HG03097 (cell line): Measurements from ENCODE around the gene PRR7.

ENCODE experiments used
- ATAC-seq: cut with Tn5 transposase; IDR thresholded peaks from one replicate; pipeline ENCODE4 v1.9.1; 2021; ENCODE audit not compliant: unreplicated experiment, low FRiP score

The PRR7 gene

DNA sequence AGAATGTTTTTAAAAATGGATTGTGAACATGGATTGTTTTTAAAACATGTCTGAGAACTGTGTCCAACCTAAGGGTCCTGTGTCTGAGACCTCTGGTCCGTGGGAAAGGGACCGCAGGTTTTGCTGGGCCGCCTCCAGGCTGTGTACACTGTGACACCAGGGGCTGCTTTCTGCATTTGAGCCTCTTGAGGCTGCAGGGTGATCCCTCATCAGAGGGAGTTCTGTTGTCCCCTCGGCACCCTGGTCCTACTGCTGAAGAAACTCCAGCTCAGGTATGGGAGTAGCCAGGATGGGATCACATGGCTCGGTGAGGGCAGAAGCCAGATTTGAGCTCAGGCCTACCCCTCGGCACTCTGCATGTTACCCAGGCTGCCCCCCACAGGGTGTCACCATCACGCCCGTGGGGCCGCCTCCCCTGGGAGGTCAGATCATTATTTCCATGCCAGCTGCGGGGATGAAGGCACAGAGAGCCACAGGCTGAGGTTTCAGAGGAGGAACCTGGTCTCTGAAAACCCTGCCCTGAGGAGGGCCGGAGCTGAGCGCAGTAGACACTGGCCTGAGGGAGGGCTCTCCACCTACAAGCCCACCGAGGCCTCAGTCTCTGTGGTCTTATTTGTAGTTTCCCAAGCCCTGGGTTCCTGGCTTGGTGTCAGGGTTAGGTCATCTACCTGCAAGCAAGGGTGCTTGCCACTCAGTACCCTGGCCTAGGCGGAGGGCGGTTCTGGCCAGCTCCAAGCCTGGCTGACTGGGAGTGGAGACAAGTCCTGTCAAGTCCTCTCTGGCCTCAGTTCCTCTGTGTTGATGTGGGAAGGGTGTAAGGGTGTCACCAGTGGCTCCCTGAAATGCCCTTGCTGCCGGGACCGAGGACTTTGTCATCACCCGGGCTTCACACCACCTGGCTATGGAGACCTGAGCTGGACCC lies 2.8 kb downstream of the PRR7 start:
- no peak for ATAC-seq

DNA sequence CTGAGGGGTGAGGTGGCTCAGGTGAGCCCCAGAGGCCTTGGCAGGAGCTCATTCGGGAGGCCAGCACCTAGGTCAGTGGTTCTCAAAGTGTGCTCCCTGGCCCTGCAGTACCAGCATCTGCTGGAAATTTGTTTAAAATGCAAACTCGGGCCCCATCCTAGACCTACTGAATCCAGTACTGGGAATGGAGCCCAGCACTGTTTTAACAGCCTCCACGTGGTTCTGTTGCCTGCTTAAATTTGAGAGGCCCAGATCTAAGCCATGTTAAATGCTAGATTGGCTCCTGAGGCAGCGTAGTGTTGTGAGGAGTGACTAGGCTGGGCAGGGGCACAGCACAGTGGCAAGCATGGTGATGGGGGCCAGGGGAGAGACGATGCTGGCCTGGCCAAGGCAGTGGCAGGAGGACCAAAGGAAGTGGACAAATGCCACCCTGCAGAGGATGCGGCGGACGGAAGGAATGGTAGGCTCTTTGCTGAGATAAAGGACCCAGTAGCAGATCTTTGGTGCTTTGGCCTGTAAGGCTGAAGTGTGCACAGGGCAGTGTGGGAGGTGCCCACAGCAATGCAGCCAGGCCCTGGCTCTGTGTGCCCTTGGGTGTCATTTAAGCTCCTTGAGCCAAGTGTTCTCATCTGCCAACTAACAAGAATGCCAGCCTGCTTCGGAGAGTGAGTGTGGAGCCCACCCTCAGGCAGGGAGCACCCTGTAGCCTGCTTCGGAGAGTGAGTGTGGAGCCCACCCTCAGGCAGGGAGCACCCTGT lies 4.2 kb downstream of the PRR7 start:
- ATAC-seq: no peak

DNA sequence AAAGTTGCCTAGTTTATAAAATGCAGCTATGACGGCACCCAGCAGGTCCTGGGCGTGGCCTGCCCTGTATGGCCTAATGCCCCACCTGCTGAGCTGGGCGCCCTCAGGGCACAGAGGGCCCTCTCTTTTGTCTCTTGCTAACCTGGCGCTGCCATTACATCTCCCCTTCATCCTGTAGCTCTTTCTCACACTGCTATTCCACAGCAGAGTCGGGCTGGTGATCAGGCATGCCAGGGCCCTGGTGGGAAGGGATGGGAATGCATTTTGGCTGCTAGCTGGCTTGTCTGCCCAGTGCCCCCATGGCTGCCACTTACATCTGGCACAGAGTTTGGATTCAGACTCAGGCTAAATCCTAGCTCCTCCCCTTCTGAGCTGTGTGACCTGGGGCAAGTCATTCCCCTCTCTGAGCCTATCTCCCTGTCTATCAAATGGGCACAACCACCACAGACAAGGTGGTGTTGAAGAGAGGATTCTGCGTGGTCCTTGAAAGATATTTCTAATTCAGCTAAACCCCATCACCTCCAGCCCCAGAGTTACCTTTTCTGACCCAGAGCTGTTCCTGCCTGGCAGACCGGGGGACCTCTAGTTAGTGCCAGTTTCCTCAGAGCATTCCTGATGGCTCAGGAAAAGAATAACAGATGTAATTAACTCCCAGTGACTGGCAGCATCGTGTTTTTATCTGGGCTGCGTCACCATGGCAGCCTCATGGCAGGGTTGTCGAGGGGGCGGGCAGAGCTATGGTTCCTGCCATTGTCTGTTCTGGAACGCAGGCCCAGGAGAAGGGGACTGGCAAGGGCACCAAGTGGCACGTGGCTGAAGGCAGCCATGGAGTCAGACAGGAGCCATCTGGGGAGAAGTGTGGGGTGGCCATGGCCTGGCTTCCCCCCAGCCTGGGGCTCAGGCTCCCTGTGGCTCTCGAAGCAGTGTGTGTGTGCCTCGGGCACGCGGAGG lies 6.3 kb downstream of the PRR7 start:
- ATAC-seq: no peak

DNA sequence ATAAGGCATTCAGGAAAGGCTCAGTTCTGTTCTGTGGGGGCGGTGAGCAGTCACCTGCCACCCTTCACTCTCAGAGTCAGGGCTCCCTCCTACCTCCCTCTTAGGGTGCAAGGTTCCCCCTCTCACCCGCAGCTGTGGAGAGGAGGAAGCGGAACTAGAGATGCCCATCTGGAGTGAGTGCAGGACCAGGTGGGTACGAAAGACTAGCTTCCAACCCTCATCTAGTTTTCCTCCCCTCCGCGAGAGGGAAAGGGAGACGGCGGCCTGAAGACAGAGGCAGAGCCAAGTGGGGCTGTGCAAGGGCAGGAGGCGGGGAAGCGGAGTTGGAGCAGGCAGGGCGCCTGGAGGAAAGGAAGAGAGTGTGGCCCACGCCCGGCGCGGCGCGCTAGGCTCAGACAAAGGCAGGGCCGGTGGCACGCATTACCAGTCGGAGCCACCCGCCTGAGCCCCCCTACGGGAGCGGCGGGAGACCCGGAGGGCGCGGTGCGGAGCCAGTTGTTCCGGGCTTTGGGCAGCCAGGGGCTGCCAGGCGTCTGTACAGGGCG lies 7.3 kb downstream of the PRR7 start:
- ATAC-seq: peak; percentile 1

DNA sequence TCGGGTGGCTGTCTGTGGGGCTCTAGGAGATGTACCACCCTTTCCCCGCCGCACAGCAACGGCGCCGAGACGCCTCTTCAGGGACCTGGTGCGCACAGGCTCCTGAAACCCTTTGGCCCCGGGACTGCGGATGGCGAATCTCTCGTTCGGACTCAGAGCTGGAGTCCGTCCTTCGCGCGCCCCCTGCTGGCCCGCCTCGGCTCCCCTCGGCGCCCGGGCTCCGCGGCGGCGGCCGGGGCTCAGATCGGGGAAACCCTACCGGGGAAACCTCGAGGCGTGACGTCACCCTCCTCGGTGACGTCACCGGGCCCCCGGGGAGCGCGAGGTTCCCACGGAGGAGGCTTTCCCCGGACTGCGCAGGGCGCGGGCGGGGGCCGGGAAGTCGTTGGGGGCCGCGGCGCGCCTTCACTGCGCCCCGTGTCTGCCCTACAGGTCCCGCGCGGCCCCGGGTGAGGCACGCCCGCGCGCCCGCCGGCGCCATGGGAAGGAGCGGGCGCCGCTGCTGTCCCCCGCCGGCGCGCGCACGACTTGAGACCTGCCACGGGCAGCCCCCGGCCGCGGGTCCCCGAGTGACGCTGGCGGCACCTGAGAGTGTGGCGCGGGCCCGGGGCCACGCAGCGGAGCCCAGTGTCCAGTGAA lies 7.9 kb downstream of the PRR7 start:
- peak; percentile 43 for ATAC-seq

DNA sequence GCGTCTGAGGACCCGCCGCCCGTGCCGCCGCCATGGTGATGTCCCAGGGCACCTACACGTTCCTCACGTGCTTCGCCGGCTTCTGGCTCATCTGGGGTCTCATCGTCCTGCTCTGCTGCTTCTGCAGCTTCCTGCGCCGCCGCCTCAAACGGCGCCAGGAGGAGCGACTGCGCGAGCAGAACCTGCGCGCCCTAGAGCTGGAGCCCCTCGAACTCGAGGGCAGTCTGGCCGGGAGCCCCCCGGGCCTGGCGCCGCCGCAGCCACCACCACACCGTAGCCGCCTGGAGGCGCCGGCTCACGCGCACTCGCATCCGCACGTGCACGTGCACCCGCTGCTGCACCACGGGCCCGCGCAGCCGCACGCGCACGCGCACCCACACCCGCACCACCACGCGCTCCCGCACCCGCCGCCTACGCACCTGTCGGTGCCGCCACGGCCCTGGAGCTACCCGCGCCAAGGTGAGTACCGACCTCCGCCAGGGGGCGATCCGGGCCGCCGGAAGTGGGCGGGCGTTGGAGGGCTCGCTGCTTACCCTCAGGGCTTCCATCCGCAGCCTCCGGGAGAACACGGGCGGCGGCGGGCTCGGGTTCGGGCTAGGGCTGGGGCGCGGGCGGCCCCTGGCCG lies 8.5 kb downstream of the PRR7 start:
- peak; percentile 52 for ATAC-seq

DNA sequence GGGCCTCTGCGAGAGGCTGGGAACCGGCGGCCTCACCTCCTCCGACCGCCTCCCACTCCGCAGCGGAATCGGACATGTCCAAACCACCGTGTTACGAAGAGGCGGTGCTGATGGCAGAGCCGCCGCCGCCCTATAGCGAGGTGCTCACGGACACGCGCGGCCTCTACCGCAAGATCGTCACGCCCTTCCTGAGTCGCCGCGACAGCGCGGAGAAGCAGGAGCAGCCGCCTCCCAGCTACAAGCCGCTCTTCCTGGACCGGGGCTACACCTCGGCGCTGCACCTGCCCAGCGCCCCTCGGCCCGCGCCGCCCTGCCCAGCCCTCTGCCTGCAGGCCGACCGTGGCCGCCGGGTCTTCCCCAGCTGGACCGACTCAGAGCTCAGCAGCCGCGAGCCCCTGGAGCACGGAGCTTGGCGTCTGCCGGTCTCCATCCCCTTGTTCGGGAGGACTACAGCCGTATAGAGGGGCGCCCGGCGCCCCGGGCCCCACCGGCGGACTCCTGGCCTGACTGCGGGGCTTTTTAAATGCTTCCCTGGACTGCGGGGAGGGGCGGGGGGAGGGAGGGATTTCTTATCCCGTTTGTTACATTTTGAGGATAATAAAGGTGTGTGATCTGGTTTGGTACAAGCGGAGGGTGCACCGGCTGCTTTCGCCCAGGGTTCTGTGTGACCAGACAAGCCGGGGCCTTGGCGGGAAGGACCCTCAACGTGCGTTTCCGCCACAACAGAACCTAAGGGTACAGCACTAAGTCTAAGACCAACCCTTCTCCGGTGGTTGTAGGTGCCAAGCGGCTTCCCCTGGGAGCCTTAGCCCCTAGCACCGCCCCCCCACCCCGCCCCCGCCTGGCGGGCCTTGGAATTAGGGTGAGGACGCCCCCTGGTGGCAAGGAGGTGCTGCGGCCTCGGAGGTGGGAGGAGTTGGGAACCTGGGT lies 9.3 kb downstream of the PRR7 start:
- no peak for ATAC-seq

DNA sequence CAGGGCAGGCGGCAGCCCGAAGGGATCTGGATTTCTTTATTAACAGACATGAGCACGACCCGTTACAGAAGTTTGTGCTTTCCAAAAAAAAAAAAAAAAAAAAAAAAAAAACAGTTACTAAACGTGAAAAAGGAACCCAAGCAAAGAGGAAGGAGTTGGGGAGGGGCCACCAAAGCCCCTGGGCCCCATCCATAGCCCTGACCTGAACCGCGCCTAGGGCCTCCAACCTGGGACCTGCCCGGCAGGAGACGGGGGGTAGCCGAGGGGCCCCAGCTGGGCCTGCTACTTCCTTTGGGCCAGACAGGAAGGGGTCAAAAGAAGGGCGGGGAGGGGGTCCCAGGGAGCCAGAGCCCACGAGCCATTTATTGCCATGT lies 10.0 kb downstream of the PRR7 start:
- no peak for ATAC-seq

DNA sequence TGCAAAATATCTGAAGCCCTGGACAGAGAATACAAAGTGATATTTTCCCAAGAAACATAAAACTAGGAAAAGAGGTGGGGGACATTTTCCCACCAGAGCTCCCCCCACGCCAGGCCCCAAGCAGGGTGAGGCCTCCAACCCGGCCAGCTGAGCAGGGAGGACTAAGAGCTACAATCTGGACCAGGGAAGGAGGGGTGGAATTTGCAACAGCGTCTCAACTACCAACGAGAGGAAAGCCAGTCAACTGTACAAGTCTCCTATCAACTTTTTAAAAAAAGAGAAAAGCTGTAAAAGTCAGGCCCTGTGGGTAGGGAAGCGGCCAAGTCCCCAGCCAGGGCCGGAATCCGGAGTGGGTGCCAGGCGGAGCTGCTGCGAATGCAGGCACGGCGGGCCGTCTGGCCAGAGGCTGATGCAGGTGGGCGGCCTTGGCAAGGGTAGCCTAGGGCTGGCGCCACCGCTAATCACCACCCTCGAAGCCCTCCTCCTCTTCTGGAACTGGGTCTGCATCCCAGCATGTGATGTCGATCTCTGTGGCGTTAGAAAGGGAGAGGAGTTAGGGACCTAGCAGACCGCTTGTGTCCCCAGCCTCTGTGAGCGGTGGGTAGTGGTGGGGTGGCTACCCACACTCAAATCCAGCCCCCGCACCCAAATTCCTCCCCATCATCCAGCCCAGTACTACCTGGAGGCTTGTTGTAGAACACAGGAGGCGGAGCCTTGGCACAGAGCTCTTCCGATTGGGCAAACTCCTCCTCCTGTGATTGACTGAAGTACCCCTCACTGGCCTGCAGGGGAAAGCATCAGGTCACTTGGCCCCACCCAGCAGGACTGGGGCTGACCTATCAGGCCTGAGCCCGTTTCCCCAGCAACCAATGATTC lies 10.6 kb downstream of the PRR7 start:
- peak; percentile 29 for ATAC-seq

DNA sequence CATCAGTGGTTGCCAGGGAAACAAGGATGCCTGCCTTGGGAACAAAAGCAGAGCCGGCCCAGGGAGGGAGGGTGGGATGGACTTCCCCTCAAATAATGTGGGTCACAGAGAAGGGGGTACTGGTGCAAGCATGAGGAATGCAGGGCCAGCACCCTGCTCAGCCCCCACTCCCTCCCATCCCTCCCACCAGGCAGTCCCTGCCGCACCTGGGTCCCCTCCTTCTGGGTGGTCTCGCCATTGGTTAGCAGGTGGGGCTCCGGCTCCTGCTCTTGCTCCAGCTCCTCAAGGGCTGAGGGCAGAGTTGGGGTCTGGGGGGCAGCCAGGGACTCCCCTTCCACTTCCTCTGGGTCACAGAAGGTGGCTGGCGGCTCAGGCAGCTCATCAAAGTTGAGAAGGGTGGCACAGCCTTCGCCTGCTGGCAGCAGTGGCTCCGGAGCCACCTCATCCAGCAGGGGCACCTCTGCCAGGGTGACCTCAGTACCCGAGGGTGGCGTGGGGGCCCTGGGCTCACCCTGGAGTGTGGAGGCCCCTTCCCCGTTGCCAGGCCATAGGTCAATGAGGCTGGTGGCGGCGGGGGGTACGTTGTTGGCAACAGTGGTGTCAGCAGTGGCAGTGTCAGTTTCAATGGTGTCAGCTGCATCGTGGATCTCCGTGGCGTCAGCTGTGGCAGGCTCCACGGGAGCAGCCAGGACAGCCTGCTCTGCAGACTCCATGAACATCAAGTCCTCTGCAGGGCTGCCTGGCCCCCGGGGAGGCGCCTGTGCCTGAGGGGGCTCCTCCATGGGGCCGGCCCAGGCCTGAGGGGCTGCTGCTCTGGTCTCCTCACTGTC lies 11.5 kb downstream of the PRR7 start:
- no peak for ATAC-seq

DNA sequence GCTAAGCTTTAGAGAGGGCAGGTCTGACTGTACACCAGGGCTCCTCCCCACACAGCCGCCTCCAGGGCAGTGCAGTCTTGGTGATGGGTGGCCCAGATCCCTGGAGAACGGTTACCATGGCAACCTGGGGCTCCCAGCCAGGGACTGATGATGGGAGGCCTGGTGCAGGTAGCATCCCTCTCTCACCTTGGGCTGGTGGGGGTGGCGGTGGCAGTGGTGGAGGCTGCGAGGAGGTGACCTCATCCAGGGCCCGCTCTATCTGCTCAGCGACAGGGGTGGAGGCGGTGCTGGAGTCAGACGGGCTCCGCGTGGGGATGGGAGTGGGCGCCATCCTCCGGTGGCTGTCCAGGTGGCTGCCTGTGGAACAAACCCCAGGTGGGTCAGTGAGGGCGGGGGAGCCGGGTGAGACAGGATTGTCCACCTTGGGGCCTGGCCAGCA lies 12.3 kb downstream of the PRR7 start:
- no peak for ATAC-seq

DNA sequence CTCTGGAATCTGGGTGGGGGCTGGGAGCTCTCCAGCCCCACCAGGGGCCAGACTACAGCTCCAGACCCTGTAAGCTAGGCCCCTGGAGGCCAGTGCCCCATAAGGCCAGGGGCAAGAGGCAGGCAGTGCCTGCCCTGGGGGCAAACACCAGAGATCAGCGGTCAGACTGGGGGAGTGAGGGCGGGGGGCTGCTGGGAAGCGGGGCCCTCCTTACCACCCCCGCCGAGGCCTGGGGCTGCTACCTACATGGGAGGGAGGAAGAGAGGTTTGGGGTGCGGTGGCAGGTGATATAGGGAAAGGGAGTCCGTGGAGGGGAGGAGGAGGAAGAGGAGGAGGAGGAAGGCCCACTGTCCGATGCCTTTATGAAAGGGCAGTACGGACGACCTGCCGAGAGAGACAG lies 12.7 kb downstream of the PRR7 start:
- ATAC-seq: no peak

DNA sequence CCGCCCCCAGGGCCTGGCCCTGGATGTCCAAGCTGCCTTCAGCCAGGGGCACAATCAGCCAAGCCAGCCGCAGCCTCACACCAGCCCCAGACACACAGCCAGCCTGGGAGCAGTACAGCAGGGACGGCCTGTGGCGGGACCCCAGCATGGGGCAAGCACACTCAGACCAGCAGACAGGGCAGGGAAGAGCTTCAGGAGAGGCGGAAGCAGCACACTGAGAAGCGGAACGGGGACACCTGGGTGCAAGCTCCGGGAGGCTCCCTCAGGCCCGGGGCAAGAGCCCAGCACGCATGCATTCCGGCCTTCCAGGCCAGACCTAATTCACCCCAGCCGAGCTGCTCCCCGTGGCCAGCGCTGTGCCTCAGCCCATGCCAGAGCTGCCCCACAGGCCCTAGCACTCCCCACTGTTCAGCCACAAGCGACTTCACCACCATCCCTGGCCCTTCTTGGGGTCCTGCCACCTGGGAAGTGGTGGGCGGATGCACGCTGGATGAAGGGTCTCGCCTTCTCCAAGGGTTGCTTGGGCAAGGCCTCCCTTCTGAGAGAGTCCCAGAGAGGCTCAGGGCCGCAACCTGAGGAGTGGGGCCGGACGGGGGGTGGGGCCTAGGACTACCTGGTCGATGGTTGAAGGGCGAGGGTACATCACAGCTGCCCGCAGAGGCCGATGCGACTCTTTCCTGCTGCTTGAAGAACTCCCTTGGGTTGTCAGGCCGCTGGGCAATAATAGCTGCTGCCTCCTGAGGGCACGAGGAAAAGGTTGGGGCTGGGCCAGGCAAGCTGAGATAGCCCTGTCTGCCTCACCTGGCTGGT lies 13.4 kb downstream of the PRR7 start:
- ATAC-seq: no peak

DNA sequence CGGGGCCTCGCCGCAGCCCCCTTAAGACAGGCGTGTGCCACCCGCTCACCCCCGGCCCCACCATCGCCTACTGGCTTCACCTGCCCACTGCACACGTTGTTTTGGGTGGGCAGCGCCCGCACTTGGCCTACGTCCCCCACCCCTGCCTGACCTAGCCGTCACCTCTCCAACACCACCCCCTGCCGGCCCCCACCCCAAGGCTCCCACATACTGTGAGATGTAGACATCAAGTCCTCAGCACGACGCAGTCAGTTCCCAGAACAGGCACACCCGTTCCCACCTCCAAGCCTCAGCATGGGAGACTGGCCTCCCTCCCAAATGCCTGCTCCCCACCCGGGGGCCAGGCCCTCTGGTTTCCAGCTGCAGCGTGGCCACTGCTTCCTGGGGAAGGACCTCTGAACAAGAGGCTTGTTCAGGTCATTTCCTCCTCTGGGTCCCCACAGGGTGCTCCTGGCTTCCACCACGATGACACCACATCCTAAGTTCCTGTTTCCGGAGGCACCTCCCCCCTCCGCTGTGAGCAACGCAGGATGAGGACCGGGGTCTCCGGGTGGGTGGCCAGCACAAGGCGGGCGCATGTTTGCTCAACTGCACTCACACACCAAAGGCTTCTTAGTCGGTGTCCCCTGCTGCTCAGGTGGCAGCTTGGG lies 15.5 kb downstream of the PRR7 start:
- ATAC-seq: no peak

DNA sequence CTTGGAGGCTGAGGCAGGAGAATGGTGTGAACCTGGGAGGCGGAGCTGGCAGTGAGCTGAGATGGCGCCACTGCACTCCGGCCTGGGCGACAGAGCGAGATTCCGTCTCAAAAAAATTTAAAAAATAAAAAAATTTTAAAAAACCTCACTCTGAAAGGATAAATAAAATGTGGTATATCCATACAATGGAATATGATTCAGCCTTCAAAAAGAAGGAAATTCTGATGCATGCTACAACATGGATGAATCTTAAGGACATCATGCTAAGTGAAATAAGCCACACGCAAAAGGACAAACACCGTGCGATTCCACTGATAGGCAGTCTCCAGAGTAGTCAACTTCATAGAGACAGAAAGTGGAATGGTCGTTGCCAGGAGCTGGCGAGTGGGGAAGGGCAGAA lies 18.4 kb downstream of the PRR7 start:
- ATAC-seq: no peak
